Natural killer cell (primary cell): Measurements from ENCODE around the gene SERP1. TPM values are rescaled to one million over a fixed set of nuclear protein-coding genes. Genes with fewer than 3 reads are reported as not detected.

ENCODE experiments used
- ATAC-seq, 3 donors: fragments of 150-1000 bp in 2 of 3; fragments of 200-7000 bp in 1 of 3; cut with Tn5 transposase; 1 replicate in 1 of 3; 2 replicates in 2 of 3; pipeline ENCODE4 v1.10.0; 2021; ENCODE audit warnings: mild to moderate bottlenecking in 2 of 3, moderate library complexity in 2 of 3
- DNase-seq, 2 donors: peaks; one replicate each; pipeline versions ENCODE4 v3.0.0 to v3.0.0-alpha.2; 2013 to 2021; ENCODE audit warnings: mixed read lengths in 1 of 2
- H3K27ac ChIP-seq: one replicate; pipeline ENCODE4 v1.5.1; 2013; ENCODE audit warnings: mild to moderate bottlenecking, low read length
- H3K27me3 ChIP-seq: one replicate; pipeline ENCODE4 v1.6.1; 2013; ENCODE audit warnings: low read length; ENCODE audit not compliant: control insufficient read depth, insufficient read depth
- H3K36me3 ChIP-seq: one replicate; pipeline ENCODE4 v1.6.1; 2013; ENCODE audit warnings: low read length; ENCODE audit not compliant: control insufficient read depth, insufficient read depth
- H3K4me1 ChIP-seq: one replicate; pipeline ENCODE4 v1.6.1; 2013; ENCODE audit warnings: low read length; ENCODE audit not compliant: control insufficient read depth, insufficient read depth
- H3K4me3 ChIP-seq: one replicate; pipeline ENCODE4 v1.5.1; 2013; ENCODE audit warnings: low read length
- H3K9me3 ChIP-seq: one replicate; pipeline ENCODE4 v1.6.1; 2013; ENCODE audit warnings: low read length; ENCODE audit not compliant: control insufficient read depth, insufficient read depth
- H3K27ac Mint-ChIP-seq, 2 donors: one replicate each; pipeline ENCODE4 v1.8.0; 2022; ENCODE audit warnings: mild to moderate bottlenecking in 2 of 2, mixed read lengths in 2 of 2, moderate library complexity in 1 of 2
- H3K27me3 Mint-ChIP-seq, 2 donors: one replicate each; pipeline ENCODE4 v1.8.0; 2022; ENCODE audit warnings: low read depth in 2 of 2, mixed read lengths in 2 of 2
- H3K36me3 Mint-ChIP-seq: one replicate; pipeline ENCODE4 v1.8.0; 2022; ENCODE audit warnings: mixed read lengths
- H3K4me1 Mint-ChIP-seq, 2 donors: one replicate each; pipeline ENCODE4 v1.8.0; 2022; ENCODE audit warnings: mixed read lengths in 2 of 2
- H3K4me3 Mint-ChIP-seq: one replicate; pipeline ENCODE4 v1.8.0; 2022; ENCODE audit warnings: mild to moderate bottlenecking, moderate library complexity, mixed read lengths
- H3K9me3 Mint-ChIP-seq, 2 donors: one replicate each; pipeline ENCODE4 v1.8.0; 2022; ENCODE audit warnings: mixed read lengths in 2 of 2
- WGBS: methylation state at CpG from one replicate; pipeline ENCODE4 v1.1.7; 2013; ENCODE audit warnings: missing lambda C conversion rate; ENCODE audit not compliant: insufficient coverage; 5-methylcytosine and 5-hydroxymethylcytosine counted together
- intact Hi-C: fragments of 100-400 bp; cut with micrococcal nuclease; formaldehyde crosslinking; loops from one replicate; pipeline ENCODE4 v1.14.2; 2022
- total RNA-seq, 4 donors: library from RNA; stranded (reverse); fragments of 120-200 nt in 1 of 4; gene quantifications; one replicate each; pipeline versions ENCODE4 v1.2.3 to v1.2.4, GENCODE V29; 2013 to 2022
- TF ChIP-seq, protein P1 (sequence below): fragments of 200-600 bp; IDR thresholded peaks from one replicate; pipeline ENCODE4 v1.8.0; 2022; ENCODE audit warnings: antibody characterized with exemption

The SERP1 gene
- total RNA-seq, 3 donors from 2014 or later (not counting 1 experiment from before 2014, with no cell fraction given), result 91.1 to 106 (median 94.9) TPM

DNA sequence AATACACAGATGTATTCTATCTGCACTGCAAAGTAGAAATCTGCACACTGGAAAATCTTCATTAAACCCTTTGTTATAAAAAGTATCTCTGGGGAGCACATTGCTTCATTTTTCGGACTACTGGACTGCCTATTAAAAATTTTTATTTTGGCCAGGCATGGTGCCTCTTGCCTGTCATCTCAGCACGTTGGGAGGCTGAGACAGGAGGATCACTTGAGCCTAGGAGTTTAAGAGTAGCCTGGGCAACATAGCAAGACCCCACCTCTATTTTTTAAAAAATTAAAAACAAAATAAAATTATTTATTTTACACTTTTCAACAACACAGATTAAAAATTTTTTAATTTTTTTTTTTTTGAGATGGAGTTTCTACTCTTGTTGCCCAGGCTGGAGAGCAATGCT, 6.0 kb downstream of the SERP1 start:
- H3K9me3 ChIP-seq, result no peaks in the 10 kb centered on the region
- DNase-seq (no peak), ATAC-seq (no peak)
- H3K36me3 ChIP-seq, result peaks cover 19% of the 10 kb centered on the region
- WGBS, result 100% methylated on average over 2 of the region's 2 CpGs
- H3K27ac ChIP-seq, result no peak overlapping the region
- no peaks in the 10 kb centered on the region for H3K4me1 ChIP-seq
- TF ChIP-seq, protein P1, sequence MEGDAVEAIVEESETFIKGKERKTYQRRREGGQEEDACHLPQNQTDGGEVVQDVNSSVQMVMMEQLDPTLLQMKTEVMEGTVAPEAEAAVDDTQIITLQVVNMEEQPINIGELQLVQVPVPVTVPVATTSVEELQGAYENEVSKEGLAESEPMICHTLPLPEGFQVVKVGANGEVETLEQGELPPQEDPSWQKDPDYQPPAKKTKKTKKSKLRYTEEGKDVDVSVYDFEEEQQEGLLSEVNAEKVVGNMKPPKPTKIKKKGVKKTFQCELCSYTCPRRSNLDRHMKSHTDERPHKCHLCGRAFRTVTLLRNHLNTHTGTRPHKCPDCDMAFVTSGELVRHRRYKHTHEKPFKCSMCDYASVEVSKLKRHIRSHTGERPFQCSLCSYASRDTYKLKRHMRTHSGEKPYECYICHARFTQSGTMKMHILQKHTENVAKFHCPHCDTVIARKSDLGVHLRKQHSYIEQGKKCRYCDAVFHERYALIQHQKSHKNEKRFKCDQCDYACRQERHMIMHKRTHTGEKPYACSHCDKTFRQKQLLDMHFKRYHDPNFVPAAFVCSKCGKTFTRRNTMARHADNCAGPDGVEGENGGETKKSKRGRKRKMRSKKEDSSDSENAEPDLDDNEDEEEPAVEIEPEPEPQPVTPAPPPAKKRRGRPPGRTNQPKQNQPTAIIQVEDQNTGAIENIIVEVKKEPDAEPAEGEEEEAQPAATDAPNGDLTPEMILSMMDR, result no peak
- Mint-ChIP-seq H3K27ac (no peak overlapping the region), H3K36me3 (no peaks in the 10 kb centered on the region), H3K9me3 (no peaks in the 10 kb centered on the region), H3K4me3 (no peak overlapping the region), H3K4me1 (peaks cover 32 to 39% of the 10 kb centered on the region in 2 donors), H3K27me3 (no peaks in the 10 kb centered on the region)
- H3K27me3 ChIP-seq, result no peaks in the 10 kb centered on the region
- no peak overlapping the region for H3K4me3 ChIP-seq
- intact Hi-C loops, result no loop called here

DNA sequence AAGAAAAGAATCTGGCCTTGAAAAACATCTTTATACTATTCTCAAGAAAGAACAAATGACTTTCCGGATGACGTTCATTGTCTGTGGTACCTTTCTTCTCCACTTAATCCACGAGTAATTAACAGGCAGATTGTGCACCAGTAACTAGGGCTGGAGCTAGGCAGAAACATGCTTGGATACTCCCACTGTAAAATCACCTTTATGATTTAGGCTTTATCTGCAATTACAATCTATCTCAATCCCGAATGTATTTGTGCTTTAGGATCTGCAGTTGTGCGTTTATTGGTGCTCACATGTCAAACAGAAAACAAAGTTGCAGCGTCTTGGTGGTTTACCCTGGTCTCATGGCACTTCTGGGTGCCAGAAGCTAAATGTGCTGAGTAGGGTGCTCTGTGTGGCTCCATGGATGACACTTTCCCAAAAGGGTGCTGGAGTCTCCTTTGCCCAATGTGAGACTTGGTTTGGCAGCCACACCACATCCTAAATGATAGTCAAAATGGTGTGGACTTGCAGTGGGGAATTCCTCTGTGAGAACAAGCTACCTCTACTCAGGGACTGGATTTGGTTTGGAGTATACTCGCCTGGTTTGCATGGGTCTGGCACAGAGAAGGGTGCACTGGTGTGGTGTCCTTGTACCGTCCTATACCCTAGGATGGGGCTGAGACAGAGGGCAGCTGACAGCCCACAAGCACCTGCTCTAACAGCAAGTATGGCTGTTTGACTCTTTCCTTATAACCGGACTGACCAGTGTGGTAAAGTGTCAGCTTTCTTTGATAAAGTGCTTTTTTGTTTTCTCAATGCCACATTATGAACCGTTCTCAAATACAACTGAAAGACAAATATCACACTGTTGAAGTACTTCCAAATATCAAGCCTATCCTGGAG, 7.7 kb downstream of the SERP1 start:
- Mint-ChIP-seq H3K36me3 (no peaks in the 10 kb centered on the region), H3K4me3 (no peak overlapping the region), H3K4me1 (peaks cover 19 to 23% of the 10 kb centered on the region in 2 donors), H3K27me3 (no peaks in the 10 kb centered on the region), H3K27ac (peak overlapping the region; percentile 60 to 66), H3K9me3 (no peaks in the 10 kb centered on the region)
- DNase-seq (no peak), ATAC-seq (peak in 1 of 3 donors; percentile 26)
- Histone ChIP-seq H3K27me3 (no peaks in the 10 kb centered on the region), H3K4me1 (no peaks in the 10 kb centered on the region), H3K27ac (no peak overlapping the region), H3K36me3 (peaks cover 9% of the 10 kb centered on the region), H3K9me3 (no peaks in the 10 kb centered on the region), H3K4me3 (no peak overlapping the region)
- intact Hi-C loops, result no loop called here
- TF ChIP-seq, protein P1, result no peak
- 97% methylated on average over 9 of the region's 10 CpGs for WGBS

GRCh38 chr3:150535204-150535603, 11.1 kb downstream of the SERP1 start:
- no peaks in the 10 kb centered on the region for H3K9me3 ChIP-seq
- H3K27ac ChIP-seq, result no peak overlapping the region
- H3K27me3 ChIP-seq, result no peaks in the 10 kb centered on the region
- WGBS, result 88% methylated on average over 4 of the region's 4 CpGs
- Mint-ChIP-seq H3K36me3 (no peaks in the 10 kb centered on the region), H3K27me3 (no peaks in the 10 kb centered on the region), H3K4me1 (no peaks in the 10 kb centered on the region), H3K27ac (no peak overlapping the region), H3K9me3 (no peaks in the 10 kb centered on the region), H3K4me3 (no peak overlapping the region)
- H3K4me3 ChIP-seq, result no peak overlapping the region
- no peak for ATAC-seq
- H3K36me3 ChIP-seq, result no peaks in the 10 kb centered on the region
- intact Hi-C loops, result no loop called here
- no peaks in the 10 kb centered on the region for H3K4me1 ChIP-seq
- TF ChIP-seq, protein P1, result no peak
- no peak for DNase-seq
